GM12892 (cell line): ENCODE results near the gene TSPAN33.

ENCODE experiments used
- POLR2A ChIP-seq: IDR thresholded peaks from 2 replicates; pipeline ENCODE4 v1.6.1; 2011; ENCODE audit warnings: low read depth, low read length, control low read depth
- POLR2AphosphoS5 ChIP-seq: IDR thresholded peaks from 2 replicates; pipeline ENCODE4 v1.6.1; 2011; ENCODE audit warnings: low read depth, low read length, control low read depth
- TAF1 ChIP-seq: IDR thresholded peaks from 2 replicates; pipeline ENCODE4 v1.6.1; 2011; ENCODE audit warnings: low read depth, mild to moderate bottlenecking, control low read depth, low read length, borderline replicate concordance

DNA sequence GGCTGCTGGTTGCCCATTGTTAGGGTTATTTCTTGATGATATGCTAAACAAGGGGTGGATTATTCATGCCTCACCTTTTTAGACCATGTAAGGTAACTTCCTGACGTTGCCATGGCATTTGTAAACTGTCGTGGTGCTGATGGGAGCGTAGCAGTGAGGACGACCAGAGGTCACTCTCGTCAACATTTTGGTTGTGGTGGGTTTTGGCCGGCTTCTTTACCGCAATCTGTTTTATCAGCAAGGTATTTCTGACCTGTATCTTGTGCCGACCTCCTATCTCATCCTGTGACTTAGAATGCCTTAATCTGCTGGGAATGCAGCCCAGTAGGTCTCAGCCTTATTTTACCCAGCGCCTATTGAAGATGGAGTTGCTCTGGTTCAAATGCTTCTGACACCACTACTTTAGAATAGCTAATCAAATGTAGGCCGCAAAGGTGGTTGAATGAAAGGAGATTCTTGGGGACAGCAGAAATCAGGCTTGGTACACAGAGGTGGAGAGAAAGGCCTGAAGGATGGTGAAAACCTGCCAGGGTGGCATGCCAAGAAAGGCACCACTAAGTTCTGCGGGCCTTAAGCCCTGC is 26.0 kb downstream of the TSPAN33 start:
- TF ChIP-seq POLR2AphosphoS5: no peak
- TF ChIP-seq POLR2A: no peak
- TF ChIP-seq TAF1: no peak
